ENCODE measurements around the gene AAK1.
"Not testable (repeated sequence)": the region's sequence is repeated elsewhere in the genome, so short reads cannot be mapped to it uniquely, and the experiment has no call there.

AAK1 gene

GRCh38 chr2:69624131-69624530, 19.4 kb downstream of the AAK1 start:
- no peak for ATAC-seq

GRCh38 chr2:69623236-69623635, 20.3 kb downstream of the AAK1 start:
- no peak for ATAC-seq

DNA sequence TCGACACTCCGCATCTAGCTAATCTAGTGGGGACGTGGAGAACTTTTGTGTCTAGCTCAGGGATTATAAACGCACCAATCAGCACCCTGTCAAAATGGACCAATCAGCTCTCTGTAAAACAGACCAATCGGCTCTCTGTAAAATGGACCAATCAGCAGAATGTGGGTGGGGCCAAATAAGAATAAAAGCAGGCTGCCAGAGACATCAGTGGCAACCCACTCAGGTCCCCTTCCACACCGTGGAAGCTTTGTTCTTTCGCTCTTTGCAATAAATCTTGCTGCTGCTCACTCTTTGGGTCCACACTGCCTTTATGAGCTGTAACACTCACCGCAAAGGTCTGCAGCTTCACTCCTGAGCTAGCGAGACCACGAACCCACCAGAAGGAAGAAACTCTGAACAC, 20.7 kb downstream of the AAK1 start:
- ATAC-seq = not testable (repeated sequence)

DNA sequence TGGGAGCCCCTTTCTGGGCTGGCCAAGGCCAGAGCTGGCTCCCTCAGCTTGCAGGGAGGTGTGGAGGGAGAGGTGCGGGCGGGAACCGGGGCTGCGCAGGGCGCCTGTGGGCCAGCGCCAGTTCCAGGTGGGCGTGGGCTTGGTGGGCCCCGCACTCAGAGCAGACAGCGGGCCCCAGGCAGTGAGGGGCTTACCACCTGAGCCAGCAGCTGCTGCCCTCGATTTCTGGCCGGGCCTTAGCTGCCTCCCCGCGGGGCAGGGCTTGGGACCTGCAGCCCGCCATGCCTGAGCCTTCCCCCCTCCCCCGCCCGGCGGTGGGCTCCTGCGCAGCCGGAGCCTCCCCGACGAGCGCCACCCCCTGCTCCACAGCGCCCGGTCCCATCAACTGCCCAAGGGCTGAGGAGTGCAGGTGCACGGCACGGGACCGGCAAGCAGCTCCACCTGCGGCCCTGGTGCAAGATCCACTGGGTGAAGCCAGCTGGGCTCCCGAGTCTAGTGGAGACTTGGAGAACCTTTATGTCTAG, 21.5 kb downstream of the AAK1 start:
- ATAC-seq = not testable (repeated sequence)

- ATAC-seq = peak; percentile 24 to 33
Measured at GRCh38 chr2:69621440-69621839, 22.1 kb downstream of the AAK1 start.

DNA sequence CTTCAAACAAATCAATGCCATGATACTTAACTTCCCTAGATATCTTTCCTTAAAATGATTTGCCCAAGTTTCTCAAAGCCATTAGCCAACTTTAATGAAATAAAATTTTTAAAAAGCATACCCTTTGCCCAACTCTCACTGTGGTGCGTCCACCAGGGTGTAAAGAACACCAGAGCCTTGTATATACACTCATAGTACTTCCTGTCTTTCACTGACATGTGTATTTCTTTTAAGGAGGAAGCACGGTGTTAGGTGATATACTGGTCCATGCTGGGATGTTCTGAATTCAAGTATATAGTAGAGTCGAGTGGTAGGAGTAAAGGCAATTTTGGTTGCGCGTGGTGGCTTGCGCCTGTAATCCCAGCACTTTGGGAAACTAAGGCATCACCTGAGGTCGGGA, 22.7 kb downstream of the AAK1 start:
- ATAC-seq = peak in 1 of 2 donors; percentile 30

- ATAC-seq = peak in 1 of 2 donors; percentile 17
Measured at GRCh38 chr2:69619725-69620124, 23.8 kb downstream of the AAK1 start.

GRCh38 chr2:69618362-69618761, 25.2 kb downstream of the AAK1 start:
- ATAC-seq = no peak

DNA sequence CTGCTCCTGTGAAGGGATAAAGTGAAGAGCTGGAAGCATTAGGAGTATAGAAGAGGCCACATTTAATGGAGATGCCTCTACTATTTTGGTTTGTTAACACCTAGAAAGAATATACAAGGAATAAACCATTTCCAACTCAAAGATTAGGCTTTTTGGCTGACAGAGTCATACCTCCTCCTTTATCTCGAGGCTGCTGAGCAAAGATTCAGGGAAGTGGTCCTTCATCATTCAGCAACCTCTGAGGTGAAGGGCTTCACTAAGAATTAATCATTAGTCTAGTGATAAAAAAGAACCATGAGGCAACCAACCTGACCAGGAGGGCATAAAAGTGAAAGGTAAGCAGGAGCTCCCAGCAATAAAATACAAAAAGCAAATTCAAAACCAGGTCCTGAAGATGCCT, 25.8 kb downstream of the AAK1 start:
- no peak for ATAC-seq

DNA sequence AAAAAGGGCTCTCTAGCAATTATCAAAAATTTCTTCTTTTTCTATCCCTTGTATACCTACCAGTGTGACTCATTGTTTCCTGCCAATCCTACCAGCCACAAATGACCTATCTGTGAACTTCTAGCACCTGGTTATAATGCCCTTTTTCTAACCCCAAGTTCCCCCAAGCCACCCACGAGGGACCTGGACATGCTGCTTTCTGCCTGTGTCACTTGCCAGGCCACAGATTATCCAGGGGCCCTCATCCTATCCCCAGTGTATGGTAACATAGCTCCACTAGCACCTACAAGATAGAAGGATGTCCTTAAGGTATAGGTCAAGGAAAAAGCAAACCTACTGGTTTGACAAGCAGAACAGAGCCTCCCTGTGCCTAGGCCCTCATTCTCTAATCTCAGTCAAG, 26.8 kb downstream of the AAK1 start:
- ATAC-seq = peak; percentile 70 to 74

DNA sequence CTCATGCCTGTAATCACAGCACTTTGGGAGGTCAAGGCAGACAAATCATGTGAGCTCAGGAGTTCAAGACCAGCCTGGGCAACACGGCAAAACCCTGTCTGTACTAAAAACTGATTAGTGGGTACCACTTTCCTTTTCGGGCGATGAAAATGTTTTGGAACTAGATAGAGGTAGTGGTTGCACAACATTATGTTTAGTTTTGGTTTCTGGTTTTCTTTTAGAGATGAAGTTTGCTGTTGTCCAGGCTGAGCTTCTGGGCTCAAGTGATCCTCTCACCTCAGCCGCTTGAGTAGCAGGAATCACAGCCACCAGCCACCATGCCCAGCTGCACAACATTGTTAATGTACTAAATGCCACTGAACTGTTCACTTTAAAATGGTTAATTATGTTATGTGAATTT, 27.6 kb downstream of the AAK1 start:
- peak; percentile 28 to 29 for ATAC-seq

DNA sequence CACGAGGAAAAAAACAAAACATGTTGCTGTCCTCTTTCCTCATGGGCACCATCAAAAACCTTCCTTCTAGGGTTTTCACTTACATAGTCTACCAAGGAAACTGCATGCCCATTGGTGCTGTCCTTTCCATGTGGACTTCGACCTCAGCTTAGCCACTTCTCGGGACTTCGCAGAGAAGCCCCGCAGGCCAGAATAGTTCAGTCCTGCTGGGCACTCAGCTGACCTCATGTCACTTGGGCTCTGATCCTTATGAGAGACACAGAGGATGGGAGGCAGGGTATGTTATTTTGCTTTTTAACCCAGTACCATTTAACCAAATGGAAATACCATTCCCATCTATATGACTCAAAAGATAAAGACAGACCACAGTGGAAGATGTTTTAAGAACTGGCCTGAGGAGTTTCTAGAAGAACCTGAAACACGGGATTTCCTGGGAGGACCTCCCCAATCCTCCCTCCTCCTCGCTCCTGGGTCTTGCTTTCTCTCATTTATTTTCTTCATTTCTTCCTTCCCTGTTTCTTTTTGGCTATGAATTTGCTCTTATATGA, 28.4 kb downstream of the AAK1 start:
- no peak for ATAC-seq

DNA sequence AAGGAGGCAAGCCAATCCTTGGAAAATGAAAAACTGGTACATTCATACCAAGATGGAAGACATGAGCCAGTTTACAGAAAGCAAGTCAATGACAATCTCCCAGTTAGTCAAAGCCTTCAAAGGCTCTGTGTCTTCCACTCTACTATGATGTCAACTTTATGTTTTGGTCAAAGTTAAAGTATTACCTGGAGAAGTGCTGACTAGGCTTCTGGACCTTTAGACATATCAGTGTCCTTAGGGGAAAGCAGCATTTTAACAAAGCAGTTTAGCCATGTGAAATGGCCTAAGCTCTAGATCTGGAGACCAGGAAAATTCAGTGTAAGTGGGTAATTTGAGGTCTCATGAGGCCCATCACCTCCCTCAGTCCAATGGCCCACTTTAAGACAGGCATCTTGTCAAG, 30.8 kb downstream of the AAK1 start:
- no peak for ATAC-seq

- ATAC-seq = no peak
Measured at GRCh38 chr2:69612200-69612599, 31.3 kb downstream of the AAK1 start.

DNA sequence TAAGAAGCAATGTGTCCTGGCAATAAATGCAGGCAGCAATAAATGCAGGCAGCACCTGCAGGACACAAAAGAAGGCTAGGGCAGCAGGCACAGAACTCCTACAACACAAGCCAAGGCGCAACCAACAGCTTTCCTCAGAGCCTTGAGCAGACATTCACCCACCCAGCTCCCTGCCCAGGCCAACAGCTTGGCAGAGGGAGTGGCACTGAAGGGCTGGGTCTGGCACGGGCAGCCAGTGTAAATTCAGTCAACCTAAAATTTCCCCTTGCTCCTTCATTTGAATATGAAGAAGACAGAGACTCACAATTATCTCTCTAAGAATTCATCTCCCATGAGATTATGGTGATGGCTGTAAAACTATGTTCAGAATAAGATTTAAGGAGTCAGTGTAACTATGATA, 35.4 kb downstream of the AAK1 start:
- peak; percentile 17 to 41 for ATAC-seq

GRCh38 chr2:69606771-69607170, 36.8 kb downstream of the AAK1 start:
- ATAC-seq = not testable (repeated sequence)

GRCh38 chr2:69605284-69605683, 38.3 kb downstream of the AAK1 start:
- ATAC-seq = no peak

DNA sequence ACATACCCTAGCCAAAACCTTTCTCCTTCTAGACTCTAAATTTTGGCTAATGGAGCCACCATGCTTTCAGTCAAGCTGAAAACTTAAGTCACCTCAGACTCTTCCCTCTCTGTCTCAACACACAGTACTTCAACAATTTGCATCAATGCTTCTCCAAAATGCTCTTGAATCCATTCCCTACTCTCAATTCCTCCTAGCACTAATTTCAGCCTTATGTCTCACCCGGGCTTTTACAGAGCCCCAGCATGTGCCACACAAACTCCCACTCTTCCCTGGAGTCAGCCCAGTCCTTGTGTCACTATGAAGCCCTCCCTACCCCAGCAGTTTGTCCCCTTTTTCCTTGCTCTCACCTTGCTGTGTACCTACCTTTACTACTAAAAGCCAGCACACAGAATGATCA, 38.7 kb downstream of the AAK1 start:
- no peak for ATAC-seq

- ATAC-seq = no peak
Measured at GRCh38 chr2:69604026-69604678, 39.4 kb downstream of the AAK1 start.

DNA sequence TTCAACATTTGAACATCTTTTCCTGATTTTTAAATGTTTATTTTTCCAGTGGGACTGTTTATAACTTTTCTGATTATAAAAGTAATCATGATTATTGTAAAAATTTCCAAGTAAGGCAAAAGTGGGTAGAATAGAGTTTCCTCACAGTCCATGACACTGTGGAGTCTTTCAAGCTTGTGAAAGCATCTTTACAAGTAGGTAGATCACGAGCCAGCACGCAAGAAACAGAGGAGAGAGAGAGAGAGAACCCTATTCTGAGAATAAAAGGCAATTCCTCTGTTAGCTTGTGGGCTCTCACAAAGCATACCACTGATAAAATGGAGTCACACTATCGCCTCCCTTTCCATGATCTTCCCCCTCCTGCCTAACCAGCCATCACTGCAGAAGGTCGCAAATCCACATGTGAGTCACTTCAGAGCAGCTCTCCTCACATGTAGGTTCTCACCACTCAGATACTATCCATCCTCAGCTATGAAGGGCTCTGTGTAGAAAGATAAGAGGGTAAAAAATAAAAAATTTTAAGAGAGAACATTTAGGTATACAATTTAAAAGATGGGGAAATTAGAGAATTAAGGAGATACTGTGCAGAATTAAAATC, 40.3 kb downstream of the AAK1 start:
- ATAC-seq = no peak

DNA sequence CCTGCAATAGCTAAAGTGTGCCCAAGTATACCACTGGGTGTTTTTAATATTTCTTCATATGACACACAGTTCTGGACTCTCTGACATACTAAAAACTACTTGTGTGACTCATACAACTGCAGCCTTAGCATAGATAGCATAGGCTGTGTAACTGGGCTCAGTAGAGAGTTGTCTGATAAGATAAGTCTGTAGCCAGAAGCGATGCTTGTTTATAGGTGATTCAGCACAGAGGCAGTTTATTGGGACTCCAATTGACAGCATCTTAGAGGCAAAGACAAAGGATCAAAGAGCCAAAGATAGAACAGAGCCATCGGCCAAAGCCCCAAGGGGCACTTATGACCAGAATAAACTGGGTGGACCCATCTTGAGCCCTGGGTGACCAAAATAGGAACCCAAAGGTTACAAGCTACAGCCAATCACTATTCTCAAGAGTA, 42.3 kb downstream of the AAK1 start:
- peak; percentile 98 for ATAC-seq

DNA sequence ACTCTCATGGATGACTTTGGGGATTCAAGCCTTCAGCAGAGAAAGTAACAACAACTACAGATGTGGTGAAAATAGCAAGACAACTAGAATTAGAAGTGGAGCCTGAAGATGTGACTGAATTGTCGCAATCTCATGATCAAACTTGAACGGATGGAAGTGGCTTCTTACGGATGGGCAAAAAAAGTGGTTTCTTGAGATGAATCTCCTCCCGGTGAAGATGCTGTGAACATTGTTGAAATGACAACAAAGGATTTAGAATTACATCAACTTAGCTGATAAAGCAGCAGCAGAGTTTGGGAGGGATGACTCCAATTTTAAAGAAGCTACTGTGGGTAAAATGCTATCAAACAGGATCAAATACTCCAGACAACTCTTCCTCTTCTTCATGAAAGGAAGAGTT, 43.1 kb downstream of the AAK1 start:
- ATAC-seq = no peak

DNA sequence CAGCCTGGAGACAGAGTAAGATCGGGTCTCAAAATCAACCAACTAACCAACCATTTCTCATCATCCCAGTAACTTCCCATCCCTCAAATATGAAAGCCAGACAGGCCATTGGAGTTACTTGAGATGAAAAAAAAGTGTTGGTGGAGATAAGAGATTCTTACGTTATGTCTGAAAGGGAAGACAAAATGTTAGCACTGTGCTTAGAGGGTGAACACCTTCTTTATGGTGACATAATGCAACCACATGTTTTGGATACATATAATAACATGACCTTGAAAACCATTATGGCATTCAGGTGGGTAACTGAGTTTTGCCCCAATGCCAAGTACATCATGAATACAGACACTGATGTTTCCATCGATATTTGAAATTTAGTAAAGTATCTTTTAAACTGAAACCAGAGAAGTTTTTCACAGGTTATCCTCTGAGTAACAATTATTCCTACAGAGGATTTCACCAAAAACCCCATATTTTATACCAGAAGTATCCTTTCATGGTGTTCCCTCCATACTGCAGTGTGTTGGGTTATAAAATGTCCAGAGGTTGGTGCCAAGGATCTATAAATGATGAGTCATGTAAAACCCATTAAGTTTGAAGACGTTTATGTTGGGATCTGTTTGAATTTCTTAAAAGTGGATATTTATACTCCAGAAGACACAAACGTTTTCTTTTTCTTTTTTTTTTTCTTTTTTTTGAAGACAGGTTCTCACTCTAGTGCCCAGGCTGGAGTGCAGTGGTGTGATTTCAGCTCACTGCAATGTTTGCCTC, 45.5 kb downstream of the AAK1 start:
- ATAC-seq = no peak

- ATAC-seq = no peak
Measured at GRCh38 chr2:69597105-69597504, 46.4 kb downstream of the AAK1 start.

All from activated CD4-positive, CD25-positive, alpha-beta regulatory T cell treated with anti-CD3 and anti-CD28 coated beads, Interleukin-2, amount 50 U/mL, for 24 hours (primary cell).